ENCODE measurements around the gene CPD.
A peak's percentile ranks its signal among the peaks of the same experiment; 100 is the strongest.

CPD gene

GRCh38 chr17:30357476-30357875, 21.3 kb upstream of the CPD start:
- no peak for DNase-seq

- no peak for DNase-seq
Observed at GRCh38 chr17:30358055-30358760, 20.5 kb upstream of the CPD start.

- no peak for DNase-seq
Observed at GRCh38 chr17:30360086-30360808, 18.5 kb upstream of the CPD start.

- no peak for DNase-seq
Observed at GRCh38 chr17:30361766-30362279, 16.9 kb upstream of the CPD start.

- DNase-seq = no peak
Observed at GRCh38 chr17:30363715-30364202, 15.0 kb upstream of the CPD start.

- no peak for DNase-seq
Observed at GRCh38 chr17:30366536-30366935, 12.2 kb upstream of the CPD start.

- DNase-seq = no peak
Observed at GRCh38 chr17:30368912-30369720, 9.6 kb upstream of the CPD start.

GRCh38 chr17:30369995-30370394, 8.7 kb upstream of the CPD start:
- no peak for DNase-seq

- no peak for DNase-seq
Observed at GRCh38 chr17:30372755-30373154, 6.0 kb upstream of the CPD start.

GRCh38 chr17:30375661-30376060, 3.1 kb upstream of the CPD start:
- no peak for DNase-seq

- peak; percentile 69 for DNase-seq
Observed at GRCh38 chr17:30376621-30377452, 1.9 kb upstream of the CPD start.

GRCh38 chr17:30377574-30378240, 1.0 kb upstream of the CPD start:
- DNase-seq = no peak

GRCh38 chr17:30378241-30378824, 394 bp upstream of the CPD start:
- no peak for DNase-seq

- peak; percentile 15 for DNase-seq
Observed at GRCh38 chr17:30379303-30379902, 676 bp downstream of the CPD start.

GRCh38 chr17:30379903-30380381, 1.2 kb downstream of the CPD start:
- peak; percentile 6 for DNase-seq

GRCh38 chr17:30380643-30381339, 2.1 kb downstream of the CPD start:
- no peak for DNase-seq

GRCh38 chr17:30381340-30381659, 2.6 kb downstream of the CPD start:
- DNase-seq = no peak

- DNase-seq = no peak
Observed at GRCh38 chr17:30382345-30382744, 3.6 kb downstream of the CPD start.

- DNase-seq = no peak
Observed at GRCh38 chr17:30388321-30389179, 9.8 kb downstream of the CPD start.

Data from NCI-H2171 treated with DMSO at 0.1 percent for 48 hours (cell line).